Prostate gland (tissue), 2 donors: ENCODE results near the gene RPS6KA2. TPM values are rescaled to one million over a fixed set of nuclear protein-coding genes. Genes with fewer than 3 reads are reported as not detected.
"Not testable (repeated sequence)": the region's sequence is repeated elsewhere in the genome, so short reads cannot be mapped to it uniquely, and the experiment has no call there.

Experiments used
- DNase-seq: peaks from one replicate; pipeline ENCODE4 v3.0.0-alpha.2; 2019; ENCODE audit warnings: low spot score
- H3K27ac ChIP-seq, 2 donors: fragments of 200-600 bp; sonication (generic); 2 replicates each; pipeline ENCODE4 v1.5.1; 2017 to 2019
- H3K27me3 ChIP-seq: fragments of 200-600 bp; sonication (generic); replicated peaks from 2 replicates; pipeline ENCODE4 v1.5.1; 2019; ENCODE audit not compliant: insufficient read depth
- H3K36me3 ChIP-seq, 2 donors: fragments of 200-600 bp; sonication (generic); 1 replicate in 1 of 2; 2 replicates in 1 of 2; pipeline versions ENCODE4 v1.5.1 to v1.8.1; 2017 to 2019
- H3K4me1 ChIP-seq: fragments of 200-600 bp; sonication (generic); replicated peaks from 2 replicates; pipeline ENCODE4 v1.5.1; 2019
- H3K4me3 ChIP-seq, 2 donors: fragments of 200-600 bp; sonication (generic); 2 replicates each; pipeline ENCODE4 v1.5.1; 2017 to 2019
- H3K9me3 ChIP-seq: fragments of 200-600 bp; sonication (generic); 2 replicates; pipeline ENCODE4 v1.5.1; 2017
- CTCF ChIP-seq, 4 experiments: fragments of 200-600 bp in 2 of 4; fragments of 450-650 bp in 2 of 4; sonication (generic) in 2 of 4; IDR thresholded peaks; 1 replicate in 3 of 4; 2 replicates in 1 of 4; pipeline ENCODE4 v1.5.1; 2016 to 2019; ENCODE audit warnings: antibody characterized with exemption in 4 of 4, mild to moderate bottlenecking in 2 of 4, moderate library complexity in 2 of 4
- POLR2A ChIP-seq: fragments of 450-650 bp; IDR thresholded peaks from one replicate; pipeline ENCODE4 v1.6.1; 2016; ENCODE audit warnings: antibody characterized with exemption, mild to moderate bottlenecking
- POLR2AphosphoS5 ChIP-seq: sonication (generic); formaldehyde crosslinking; IDR thresholded peaks from one replicate; pipeline ENCODE4 v1.6.1; 2017; ENCODE audit warnings: antibody characterized with exemption
- WGBS: methylation state at CpG from one replicate; pipeline ENCODE4 v1.1.5; 2018; 5-methylcytosine and 5-hydroxymethylcytosine counted together
- intact Hi-C: fragments of 100-400 bp; cut with DNase I; formaldehyde crosslinking; loops from one replicate; pipeline ENCODE4 v1.14.2; 2022
- total RNA-seq, 2 donors: library from RNA; depleted of rRNA; stranded (reverse); fragments of >200 nt; gene quantifications; one replicate each; pipeline ENCODE4 v1.1.0, GENCODE V29; 2016

Gene RPS6KA2
- total RNA-seq, 2 donors from 2014 or later = 32.2 to 44.3 TPM

- H3K27ac ChIP-seq = no peak overlapping the region
- DNase-seq = no peak
- no peaks in the 10 kb centered on the region for H3K27me3 ChIP-seq
- TF ChIP-seq POLR2AphosphoS5 (no peak), POLR2A (no peak), CTCF (IDR thresholded peaks at IDR 0.05) (no peak)
- H3K36me3 ChIP-seq = no peaks in the 10 kb centered on the region
- intact Hi-C loops = no loop called here
- H3K9me3 ChIP-seq = no peaks in the 10 kb centered on the region
- no peaks in the 10 kb centered on the region for H3K4me1 ChIP-seq
- no peak overlapping the region for H3K4me3 ChIP-seq
- 91% methylated on average over 3 of the region's 3 CpGs for WGBS
Observed at GRCh38 chr6:166584155-166584554, 42.9 kb downstream of the RPS6KA2 start.

GRCh38 chr6:166583230-166583965 is 43.7 kb downstream of the RPS6KA2 start:
- intact Hi-C loops = no loop called here
- Histone ChIP-seq H3K36me3 (no peaks in the 10 kb centered on the region), H3K4me3 (no peak overlapping the region), H3K27ac (no peak overlapping the region), H3K27me3 (no peaks in the 10 kb centered on the region), H3K9me3 (no peaks in the 10 kb centered on the region), H3K4me1 (no peaks in the 10 kb centered on the region)
- DNase-seq = no peak
- no peak for TF ChIP-seq CTCF (IDR thresholded peaks at IDR 0.05)
- WGBS = 84% methylated on average over 15 of the region's 15 CpGs

- no peaks in the 10 kb centered on the region for H3K4me1 ChIP-seq
- intact Hi-C loops = no loop called here
- WGBS = 76% methylated on average over 6 of the region's 6 CpGs
- H3K9me3 ChIP-seq = no peaks in the 10 kb centered on the region
- no peak for DNase-seq
- TF ChIP-seq POLR2AphosphoS5 (no peak), POLR2A (no peak), CTCF (IDR thresholded peaks at IDR 0.05) (no peak)
- no peak overlapping the region for H3K4me3 ChIP-seq
- no peaks in the 10 kb centered on the region for H3K36me3 ChIP-seq
- H3K27ac ChIP-seq = no peak overlapping the region
- no peaks in the 10 kb centered on the region for H3K27me3 ChIP-seq
Observed at GRCh38 chr6:166582258-166582657, 44.8 kb downstream of the RPS6KA2 start.

GRCh38 chr6:166581801-166582200 is 45.2 kb downstream of the RPS6KA2 start:
- H3K36me3 ChIP-seq, H3K4me3 ChIP-seq, H3K4me1 ChIP-seq, H3K27ac ChIP-seq, intact Hi-C loops, H3K27me3 ChIP-seq, H3K9me3 ChIP-seq, DNase-seq: not testable (repeated sequence)
- 96% methylated on average over 8 of the region's 8 CpGs for WGBS

- Histone ChIP-seq H3K4me1 (no peaks in the 10 kb centered on the region), H3K4me3 (no peak overlapping the region)
- 96% methylated on average over 11 of the region's 11 CpGs for WGBS
Observed at GRCh38 chr6:166581091-166581511, 46.0 kb downstream of the RPS6KA2 start.

More at GRCh38 chr6:166581091-166581511, 46.0 kb downstream of the RPS6KA2 start:
- no peaks in the 10 kb centered on the region for H3K36me3 ChIP-seq
- H3K9me3 ChIP-seq = no peaks in the 10 kb centered on the region
- no peak overlapping the region for H3K27ac ChIP-seq
- DNase-seq = no peak
- TF ChIP-seq CTCF (IDR thresholded peaks at IDR 0.05) (no peak), POLR2AphosphoS5 (no peak), POLR2A (no peak)
- H3K27me3 ChIP-seq = no peaks in the 10 kb centered on the region
- intact Hi-C loops = no loop called here
